Stimulated activated CD4-positive, alpha-beta T cell treated with anti-CD3 and anti-CD28 coated beads, TNF-alpha, amount 100 ng/mL, for 48 hours (primary cell): ENCODE results near the gene MFSD2A.
"Not testable (repeated sequence)": the region's sequence is repeated elsewhere in the genome, so short reads cannot be mapped to it uniquely, and the experiment has no call there.

Experiments
- DNase-seq, 3 donors: peaks; one replicate each; pipeline ENCODE4 v3.0.0-alpha.2; 2020; ENCODE audit warnings: low read depth in 3 of 3

Gene MFSD2A

GRCh38 chr1:39954870-39955546, at the start of gene MFSD2A:
MFSD2A (plus strand) TSS chr1:39955145; CDS start chr1:39955293, 148 bp downstream.
- DNase-seq = peak; percentile 85 to 95 (median 90)

- DNase-seq = no peak
Observed at GRCh38 chr1:39905172-39905571, 49.8 kb upstream of the MFSD2A start.

DNA sequence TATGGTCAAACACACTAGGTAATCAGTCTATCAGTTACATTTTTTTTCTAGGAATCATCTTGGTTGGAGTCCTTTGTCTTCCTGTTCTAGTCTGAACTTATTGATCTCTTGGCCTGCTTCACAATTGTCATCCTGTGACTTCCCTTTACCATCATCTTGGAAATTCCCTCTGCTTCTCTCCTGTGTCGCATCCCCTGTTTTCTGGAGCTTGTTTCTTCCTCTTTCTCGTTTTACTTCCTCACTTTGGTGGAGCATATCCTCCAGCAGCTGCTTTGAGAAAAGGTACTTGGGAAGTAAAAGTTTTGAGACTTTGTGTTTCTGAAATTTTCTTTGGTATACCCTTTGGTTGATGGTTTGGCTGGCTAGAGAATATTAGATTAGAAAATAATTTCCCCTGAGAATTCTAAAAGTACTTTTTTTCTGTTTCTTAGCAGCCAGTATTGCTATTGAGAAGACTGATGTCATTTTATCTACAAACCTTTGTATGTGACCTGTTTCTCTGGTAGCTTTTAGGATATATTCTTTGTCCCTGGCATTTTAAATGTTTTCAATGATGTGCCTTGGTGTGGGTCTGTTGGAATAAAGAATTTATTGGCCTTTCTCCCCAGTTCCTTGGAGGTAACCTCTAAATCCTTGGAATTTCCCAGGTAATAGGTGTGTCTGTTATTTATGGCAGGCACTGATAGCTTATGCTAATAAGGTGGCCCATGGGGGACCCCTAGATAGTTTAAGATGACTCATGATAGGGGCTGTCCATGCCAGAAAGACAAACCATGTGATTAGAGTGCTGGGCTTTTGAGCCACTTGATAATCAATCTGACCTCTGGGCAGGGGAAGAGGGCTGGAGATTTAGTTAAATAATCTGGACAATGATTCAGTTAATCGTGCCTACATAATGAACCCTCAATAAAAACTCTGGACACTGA, 47.2 kb upstream of the MFSD2A start:
- no peak for DNase-seq

- DNase-seq = no peak
Observed at GRCh38 chr1:39908534-39908933, 46.4 kb upstream of the MFSD2A start.

- DNase-seq = no peak
Observed at GRCh38 chr1:39910263-39910662, 44.7 kb upstream of the MFSD2A start.

DNA sequence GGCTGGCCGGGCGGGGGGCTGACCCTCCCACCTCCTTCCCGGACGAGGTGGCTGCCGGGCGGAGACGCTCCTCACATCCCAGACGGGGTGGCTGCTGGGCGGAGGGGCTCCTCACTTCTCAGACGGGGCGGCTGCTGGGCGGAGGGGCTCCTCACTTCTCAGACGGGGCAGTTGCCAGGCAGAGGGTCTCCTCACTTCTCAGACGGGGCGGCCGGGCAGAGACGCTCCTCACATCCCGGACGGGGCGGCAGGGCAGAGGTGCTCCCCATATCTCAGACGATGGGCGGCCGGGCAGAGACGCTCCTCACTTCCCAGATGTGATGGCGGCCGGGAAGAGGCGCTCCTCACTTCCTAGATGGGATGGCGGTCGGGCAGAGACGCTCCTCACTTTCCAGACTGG, 41.8 kb upstream of the MFSD2A start:
- not testable (repeated sequence) for DNase-seq

- no peak for DNase-seq
Observed at GRCh38 chr1:39915499-39916129, 39.3 kb upstream of the MFSD2A start.

GRCh38 chr1:39917825-39918224, 37.1 kb upstream of the MFSD2A start:
- DNase-seq = no peak

DNA sequence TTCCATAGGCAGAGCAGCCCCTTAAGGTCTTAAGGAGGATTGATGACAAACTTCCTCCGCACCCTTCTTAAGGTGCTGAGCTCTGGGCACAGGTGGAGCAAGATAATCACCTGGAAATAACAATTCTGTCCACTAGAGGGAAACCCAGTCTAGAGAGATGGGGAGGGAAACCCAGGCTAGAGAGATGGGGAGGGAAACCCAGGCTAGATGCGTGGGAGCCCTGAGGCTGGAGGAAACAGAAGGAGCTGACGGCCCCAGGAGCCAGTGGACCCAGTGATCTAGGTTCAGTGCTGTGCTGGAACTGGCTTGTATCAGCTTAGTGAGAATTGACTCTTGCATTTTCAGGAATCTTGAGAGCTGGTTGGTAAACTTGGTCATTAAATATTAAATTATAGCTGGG, 35.4 kb upstream of the MFSD2A start:
- DNase-seq = peak in 1 of 3 donors; percentile 36

- no peak for DNase-seq
Observed at GRCh38 chr1:39922251-39922688, 32.7 kb upstream of the MFSD2A start.

GRCh38 chr1:39925721-39926342, 29.1 kb upstream of the MFSD2A start:
- no peak for DNase-seq

GRCh38 chr1:39926343-39926793, 28.6 kb upstream of the MFSD2A start:
- no peak for DNase-seq

DNA sequence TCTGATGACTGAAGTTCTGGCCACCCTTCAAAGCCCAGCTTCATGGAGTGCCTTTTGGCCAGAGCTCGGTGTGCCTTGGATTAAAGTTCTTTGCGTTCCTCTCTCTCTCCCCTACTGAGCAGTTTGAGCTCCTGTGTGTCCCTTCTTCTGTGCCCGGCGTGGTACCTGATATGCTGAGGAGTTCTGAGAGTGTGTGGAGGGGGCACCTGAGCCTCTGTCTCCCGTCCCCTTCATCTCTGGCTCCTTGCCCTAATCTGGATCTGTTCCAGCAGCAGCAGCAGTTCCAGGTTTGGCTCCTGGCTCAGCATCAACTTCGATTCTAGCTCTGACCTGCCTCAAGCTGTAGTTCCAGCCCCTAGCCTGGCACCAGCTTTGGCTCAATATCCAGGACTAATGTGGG, 28.1 kb upstream of the MFSD2A start:
- no peak for DNase-seq

DNA sequence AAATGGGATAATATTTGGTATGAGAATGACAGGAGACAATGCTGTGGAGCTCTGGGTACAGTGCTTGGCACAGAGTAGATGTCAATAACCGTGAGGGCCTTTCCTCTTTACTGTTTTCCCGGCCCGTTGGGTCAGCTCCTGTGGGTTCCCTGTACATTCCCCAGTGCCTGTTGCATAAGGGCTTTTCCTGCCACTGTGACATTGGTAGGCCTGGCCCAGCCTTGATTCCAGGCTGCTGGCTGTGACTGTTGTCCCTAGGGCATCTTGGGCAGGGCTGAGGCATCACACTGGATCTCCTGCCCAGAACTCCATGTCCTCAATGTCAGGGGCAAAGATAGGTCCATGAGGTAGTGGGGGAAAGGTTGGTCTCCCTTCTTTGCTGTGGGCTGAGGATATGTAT, 27.4 kb upstream of the MFSD2A start:
- no peak for DNase-seq

- DNase-seq = no peak
Observed at GRCh38 chr1:39928809-39929587, 25.9 kb upstream of the MFSD2A start.

DNA sequence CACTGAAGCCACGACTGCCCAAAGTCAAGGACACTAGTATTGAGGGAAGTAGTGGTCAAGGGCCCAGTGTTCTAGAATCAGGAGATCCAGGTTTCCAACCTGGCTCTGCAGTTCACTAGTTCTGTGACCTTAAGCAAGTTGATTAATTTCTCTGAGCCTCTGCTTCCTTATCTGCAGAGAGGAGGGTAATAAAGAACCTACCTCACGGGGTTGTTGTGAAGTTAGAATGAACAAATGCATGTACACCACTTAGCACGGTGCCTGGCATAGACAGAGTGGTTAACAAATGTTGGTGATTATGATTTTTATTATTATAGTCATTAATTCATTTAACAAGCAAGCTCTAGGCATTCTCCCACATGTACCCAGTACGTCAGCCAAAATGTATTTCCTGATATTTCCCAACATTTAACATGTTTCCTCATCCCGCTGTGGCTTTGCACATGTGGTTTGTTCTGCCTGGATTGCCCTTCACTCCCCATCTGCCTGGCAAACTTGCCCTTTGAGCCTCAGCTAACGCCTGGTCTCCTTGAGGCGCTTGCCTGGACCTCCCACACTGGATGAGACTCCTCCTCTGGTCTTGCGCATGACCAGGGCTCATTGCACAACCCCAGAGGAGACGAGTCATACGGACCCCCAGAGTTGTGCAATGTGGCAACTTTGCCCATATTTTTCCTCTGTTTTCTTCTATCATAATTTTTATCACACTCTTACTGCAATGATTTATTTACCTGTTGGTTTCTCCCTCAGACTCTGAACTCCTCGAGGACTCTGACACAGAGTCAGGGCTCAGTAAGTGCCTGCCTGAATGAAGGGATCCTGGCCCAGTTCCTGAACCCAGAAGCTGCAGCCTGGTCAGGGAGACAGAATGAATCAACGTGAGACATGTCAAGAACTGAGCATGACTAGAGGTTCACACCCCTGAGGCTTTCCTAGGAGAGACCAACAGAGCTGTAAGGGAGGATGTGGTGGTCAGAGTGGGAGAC, 20.7 kb upstream of the MFSD2A start:
- DNase-seq = no peak

DNA sequence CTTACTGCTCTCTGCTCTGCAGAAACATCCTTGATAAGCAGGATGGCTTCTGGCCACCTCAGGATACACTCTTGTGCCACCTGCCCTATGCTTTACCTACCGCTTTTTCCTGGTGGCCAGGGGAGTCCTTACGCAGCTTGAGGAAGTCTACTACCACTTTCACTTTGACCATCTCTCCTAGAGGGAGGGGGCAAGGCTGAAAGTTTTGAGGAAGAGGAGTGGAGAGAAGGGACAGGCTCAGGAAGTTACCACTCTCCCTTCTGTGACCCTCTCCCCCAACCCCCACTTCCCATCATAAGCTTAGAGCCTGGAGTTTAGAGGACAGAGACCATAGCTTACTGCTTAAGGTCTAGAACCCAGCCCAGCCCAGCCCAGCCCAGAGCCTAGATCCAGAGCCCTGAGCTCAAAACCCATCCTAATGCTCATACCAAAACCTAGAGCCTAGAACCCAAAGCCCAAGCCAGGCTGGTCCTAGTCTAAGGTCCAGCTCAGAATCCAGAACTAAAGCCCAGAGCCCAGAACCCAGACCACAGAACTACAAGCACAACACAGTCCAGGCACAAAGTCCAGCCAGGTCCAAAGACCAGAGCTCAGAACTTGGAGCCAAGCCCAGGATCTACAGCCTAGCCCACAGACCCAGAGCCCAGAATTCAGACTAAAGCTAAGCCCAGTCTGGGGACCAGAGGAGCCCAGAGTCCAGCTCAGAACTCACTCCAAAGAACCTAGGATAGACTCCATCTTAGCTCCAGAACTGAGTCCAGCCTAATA, 18.0 kb upstream of the MFSD2A start:
- no peak for DNase-seq

- DNase-seq = no peak
Observed at GRCh38 chr1:39938856-39939255, 16.1 kb upstream of the MFSD2A start.

DNA sequence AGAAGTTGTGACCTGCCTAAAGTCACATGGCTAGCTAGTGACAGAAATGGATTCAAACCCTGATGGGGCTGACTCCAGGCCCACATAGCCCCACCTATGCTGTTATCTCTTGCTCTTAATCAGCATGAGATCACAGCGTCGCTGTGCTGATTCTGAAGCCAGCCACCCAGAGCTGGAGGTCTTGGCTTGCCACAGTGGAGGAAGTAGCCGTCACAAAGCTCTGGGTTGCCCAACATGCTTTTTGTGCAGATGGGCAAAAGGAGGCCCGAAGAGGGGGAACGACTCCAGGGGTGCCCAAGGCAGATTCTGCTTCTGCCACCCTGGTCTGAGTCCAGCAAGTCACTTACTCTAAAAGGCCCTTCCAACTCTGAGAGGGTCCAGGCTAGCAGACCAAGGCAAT, 14.7 kb upstream of the MFSD2A start:
- no peak for DNase-seq
